K562 (cell line): ENCODE data around the gene VEGFA. TPM values are rescaled to one million over a fixed set of nuclear protein-coding genes. Genes with fewer than 3 reads are reported as not detected.

Experiments used
- ATAC-seq: fragments of 200-7000 bp; cut with Tn5 transposase; 3 replicates; pipeline ENCODE4 v1.9.1; 2020; ENCODE audit warnings: moderate library complexity
- BruUV-seq: library from RNA; stranded (reverse); fragments of 400-500 nt; replicated peaks from 2 replicates; lab custom pipeline; 2021; lab: Mats Ljungman, UMichigan
- CTCF ChIA-PET: fragments of 300-600 bp; formaldehyde crosslinking; extraction: SDS; loops from one replicate; lab custom pipeline; 2021; ENCODE audit warnings: low intra/inter-chr PET ratio; lab: Yijun Ruan, JAX
- POLR2A ChIA-PET: fragments of 300-600, 350-650 bp; sonication (Branson Sonifier 250); formaldehyde crosslinking; extraction: SDS; loops from one replicate; lab custom pipeline; 2021; ENCODE audit warnings: antibody characterized with exemption, inconsistent platforms; lab: Yijun Ruan, JAX
- DNase-seq, 4 experiments: peaks; one replicate each; pipeline versions ENCODE4 v3.0.0 to v3.0.0-alpha.2; 2011 to 2018; ENCODE audit warnings: low spot score in 3 of 4, mixed read lengths in 3 of 4; ENCODE audit errors: extremely low read depth in 1 of 4
- FAIRE-seq: peaks from 2 replicates; lab custom pipeline; 2011; peaks lifted over from hg19 to GRCh38; lab: Jason Lieb, UNC
- H2AFZ ChIP-seq: 2 replicates; pipeline ENCODE4 v1.6.0; 2011; ENCODE audit warnings: low read depth, low read length, control low read depth, inconsistent platforms
- H3K27ac ChIP-seq: fragments of 200-600 bp; 3 replicates; pipeline ENCODE4 v1.8.0; 2011; ENCODE audit warnings: low read depth, mild to moderate bottlenecking, control low read depth, inconsistent platforms, low read length, moderate library complexity, mixed read lengths; ENCODE audit errors: extremely low read depth
- H3K27me3 ChIP-seq, 2 experiments: fragments of 300-600 bp in 1 of 2; 2 replicates in 1 of 2; 3 replicates in 1 of 2; pipeline versions ENCODE4 v1.6.0 to v1.8.0; 2011; ENCODE audit warnings: inconsistent platforms in 2 of 2, low read length in 2 of 2, mild to moderate bottlenecking in 1 of 2, mixed read lengths in 1 of 2, moderate library complexity in 1 of 2; ENCODE audit not compliant: control insufficient read depth in 2 of 2, insufficient read depth in 2 of 2
- H3K36me3 ChIP-seq: fragments of 300-600 bp; 3 replicates; pipeline ENCODE4 v1.8.0; 2011; ENCODE audit warnings: mild to moderate bottlenecking, low read length, inconsistent platforms; ENCODE audit not compliant: control insufficient read depth, insufficient read depth
- H3K4me1 ChIP-seq, 2 experiments: fragments of 200-600 bp in 1 of 2; replicated peaks in 1 of 2; 2 replicates in 1 of 2; 3 replicates in 1 of 2; pipeline versions ENCODE4 v1.5.1 to v1.8.0; 2011; ENCODE audit warnings: inconsistent platforms in 2 of 2, low read length in 2 of 2, mild to moderate bottlenecking in 1 of 2, mixed read lengths in 1 of 2, moderate library complexity in 1 of 2; ENCODE audit not compliant: control insufficient read depth in 2 of 2, insufficient read depth in 2 of 2
- H3K4me2 ChIP-seq: 2 replicates; pipeline ENCODE4 v1.6.1; 2011; ENCODE audit warnings: low read length, control low read depth, inconsistent platforms, mixed read lengths; ENCODE audit not compliant: insufficient read depth
- H3K4me3 ChIP-seq: fragments of 200-600 bp; sonication (generic), shearing (Covaris generic); 2 replicates; pipeline ENCODE4 v1.5.1; 2016; ENCODE audit warnings: control low read depth, inconsistent platforms
- H3K79me2 ChIP-seq: fragments of 200-600 bp; 3 replicates; pipeline ENCODE4 v1.8.0; 2011; ENCODE audit warnings: low read length, inconsistent platforms; ENCODE audit not compliant: control insufficient read depth, insufficient read depth
- H3K9ac ChIP-seq, 2 experiments: 2 replicates each; pipeline versions ENCODE4 v1.6.0 to v1.6.1; 2011; ENCODE audit warnings: low read depth in 2 of 2, low read length in 2 of 2, control low read depth in 1 of 2, inconsistent platforms in 1 of 2, mild to moderate bottlenecking in 1 of 2, mixed read lengths in 1 of 2; ENCODE audit not compliant: insufficient read depth in 1 of 2
- H3K9me1 ChIP-seq: one replicate; pipeline ENCODE4 v1.6.0; 2011; ENCODE audit warnings: inconsistent platforms, mild to moderate bottlenecking, low read length, moderate library complexity; ENCODE audit not compliant: control insufficient read depth, insufficient read depth
- H3K9me3 ChIP-seq: replicated peaks from 2 replicates; pipeline ENCODE4 v1.5.1; 2011; ENCODE audit warnings: low read depth, low read length, inconsistent platforms; ENCODE audit not compliant: control insufficient read depth, insufficient read depth
- H4K20me1 ChIP-seq: replicated peaks from 2 replicates; pipeline ENCODE4 v1.6.1; 2011; ENCODE audit warnings: low read length, inconsistent platforms, mixed read lengths; ENCODE audit not compliant: control insufficient read depth, insufficient read depth
- BCOR ChIP-seq: fragments of 450-650 bp; IDR thresholded peaks from 2 replicates; pipeline ENCODE4 v1.6.1; 2016
- C11orf30 ChIP-seq: fragments of 450-650 bp; IDR thresholded peaks from 2 replicates; pipeline ENCODE4 v1.6.1; 2016; ENCODE audit warnings: low read depth, mild to moderate bottlenecking
- CBX2 ChIP-seq: fragments of 200-600 bp; sonication (generic); IDR thresholded peaks from one replicate; pipeline ENCODE4 v1.6.1; 2012; ENCODE audit warnings: mild to moderate bottlenecking, low read length, inconsistent platforms; ENCODE audit not compliant: insufficient read depth, poor library complexity, severe bottlenecking
- CHD4 ChIP-seq: fragments of 200-600 bp; sonication (generic); IDR thresholded peaks from 3 replicates; pipeline ENCODE4 v1.6.1; 2012; ENCODE audit warnings: low read depth, mild to moderate bottlenecking, mixed read lengths, low read length, inconsistent platforms; ENCODE audit not compliant: insufficient read depth, insufficient replicate concordance, poor library complexity, severe bottlenecking
- FIP1L1 ChIP-seq: fragments of 200-400 bp; formaldehyde crosslinking; IDR thresholded peaks from 2 replicates; pipeline ENCODE4 v1.6.1; 2018; ENCODE audit warnings: mild to moderate bottlenecking, low read depth, low read length; ENCODE audit not compliant: poor library complexity, severe bottlenecking
- MAZ ChIP-seq, 2 experiments: fragments of 450-650 bp in 1 of 2; sonication (generic) in 1 of 2; formaldehyde crosslinking; IDR thresholded peaks in 1 of 2; conservative IDR thresholded peaks in 1 of 2; 2 replicates each; pipeline versions ENCODE4 v1.4.0 to v1.5.0; 2020; ENCODE audit warnings: mild to moderate bottlenecking in 1 of 2, missing genetic modification reagents in 1 of 2
- NRF1 ChIP-seq, 2 experiments: fragments of 450-650 bp; IDR thresholded peaks in 1 of 2; conservative IDR thresholded peaks in 1 of 2; 2 replicates each; pipeline ENCODE4 v1.6.1; 2014; ENCODE audit warnings: mild to moderate bottlenecking in 2 of 2
- STAT6 ChIP-seq: sonication (generic); formaldehyde crosslinking; IDR thresholded peaks from 2 replicates; pipeline ENCODE4 v1.8.1; 2023; ENCODE audit warnings: mild to moderate bottlenecking, missing genetic modification reagents
- THRAP3 ChIP-seq: fragments of 450-650 bp; IDR thresholded peaks from 2 replicates; pipeline ENCODE4 v1.6.1; 2016; ENCODE audit warnings: mild to moderate bottlenecking, inconsistent platforms, borderline replicate concordance
- TRIM28 ChIP-seq: fragments of 450-650 bp; IDR thresholded peaks from 2 replicates; pipeline ENCODE4 v1.6.1; 2017
- ZNF398 ChIP-seq: fragments of 250-450 bp; sonication (Bioruptor Pico); IDR thresholded peaks from 2 replicates; pipeline ENCODE4 v1.8.0; 2021; ENCODE audit warnings: moderate library complexity, mild to moderate bottlenecking, inconsistent platforms
- ZNF449 ChIP-seq: fragments of 250-450 bp; sonication (Bioruptor Pico); IDR thresholded peaks from 2 replicates; pipeline ENCODE4 v1.8.0; 2022; ENCODE audit warnings: moderate library complexity, mild to moderate bottlenecking, inconsistent platforms
- WGBS: fragments of 100-300 bp; shearing (Covaris generic); methylation state at CpG from one replicate; pipeline ENCODE4 v1.1.6; 2016; ENCODE audit warnings: low coverage, mixed read lengths; ENCODE audit not compliant: insufficient coverage; ENCODE audit errors: missing lambda C conversion rate; 5-methylcytosine and 5-hydroxymethylcytosine counted together
- in situ Hi-C: fragments of 300-500 bp; cut with MboI; formaldehyde crosslinking; loops from 4 replicates; pipeline ENCODE4 v1.15.0; 2018; ENCODE audit warnings: inconsistent platforms, mixed read lengths
- intact Hi-C: fragments of 100-400 bp; cut with micrococcal nuclease; formaldehyde crosslinking; loops from 2 replicates; pipeline ENCODE4 v1.14.2; 2022
- polyA plus RNA-seq, 8 experiments: library from polyadenylated mRNA; depleted of rRNA in 4 of 8; stranded (reverse) in 5 of 8; unstranded in 3 of 8; fragments of >200 nt; fragmentation: Nextera tagmentation in 2 of 8; fragmentation: Illumina TruSeq in 1 of 8; extraction: Ambion mirVana in 2 of 8; extraction: Trizol in 1 of 8; gene quantifications; 2 replicates each; pipeline versions ENCODE4 v1.2.1 to v1.2.3, GENCODE V29; 2011 to 2014; ENCODE audit warnings: inconsistent platforms in 1 of 8, missing spikeins in 1 of 8
- total RNA-seq, 7 experiments: library from RNA; depleted of rRNA in 6 of 7; stranded (reverse); fragments of >200 nt in 6 of 7; fragmentation: Illumina TruSeq in 2 of 7; extraction: Trizol in 2 of 7; gene quantifications; 2 replicates each; pipeline versions ENCODE4 v1.2.1 to v1.2.3, GENCODE V29; 2011 to 2021; ENCODE audit warnings: low replicate concordance in 1 of 7

The VEGFA gene
- total and polyA plus RNA-seq, 9 of the 15 experiments (the other 6 are each of a cell fraction or from before 2014, with no cell fraction given), result 14.0 to 271 (median 124) TPM

- TF ChIP-seq CBX2, result no peak
These were observed 53.4 kb downstream of the VEGFA start (continued) for GRCh38 chr6:43823390-43823789.

- peaks cover 17% of the 10 kb centered on the region in 2 experiments for H3K4me1 ChIP-seq
- H3K79me2 ChIP-seq, result no peaks in the 10 kb centered on the region
- H3K9me3 ChIP-seq, result no peaks in the 10 kb centered on the region
- H3K4me3 ChIP-seq, result no peak overlapping the region
- ChIA-PET POLR2A (interaction anchor here (0.5 to 2.0 kb wide), 8 partner anchors 11 to 333 kb away, joined by 3 to 7 read pairs (median 4); no protein-coding TSS in a partner anchor), CTCF (no interaction called here)
- FAIRE-seq, result no peak
- no peak overlapping the region for H3K4me2 ChIP-seq
- peak overlapping the region; percentile 29; the same call in 1 of the 2 replicates for H2AFZ ChIP-seq
- in situ Hi-C loops, result no loop called here
- H3K27ac ChIP-seq, result no peak overlapping the region
- H3K9ac ChIP-seq, result peak overlapping the region in 1 of 2 experiments; percentile 31; a peak in 1 of 4 replicates
- 12% methylated on average over 11 of the region's 11 CpGs for WGBS
- DNase-seq, result peak in 1 of 4 experiments; percentile 43
- no peaks in the 10 kb centered on the region for H3K9me1 ChIP-seq
- no peaks in the 10 kb centered on the region for H4K20me1 ChIP-seq
- intact Hi-C loops, result no loop called here
- BruUV-seq, result no TSS peak
- peak; percentile 58 for ATAC-seq
- H3K36me3 ChIP-seq, result no peaks in the 10 kb centered on the region
- peaks cover 0 to 4% of the 10 kb centered on the region in 2 experiments; a peak in 2 of 5 replicates for H3K27me3 ChIP-seq
- 0 out of 2 replicates have a peak, but pooled peaks have one; percentile 13 for TF ChIP-seq C11orf30
- TF ChIP-seq THRAP3, result no peak
- TF ChIP-seq FIP1L1, result no peak
- no peak for TF ChIP-seq ZNF449 (CRISPR knock-in tag)
- TF ChIP-seq NRF1 (conservative IDR thresholded peaks at IDR 0.05 in 1 of 2, IDR thresholded peaks at IDR 0.05 in 1 of 2), result peak in 1 of 2 experiments; percentile 14; a peak in 1 of 4 replicates
- no peak for TF ChIP-seq CHD4
- TF ChIP-seq ZNF398 (CRISPR knock-in tag), result no peak
- TF ChIP-seq MAZ (CRISPR knock-in tag; conservative IDR thresholded peaks at IDR 0.05 in 1 of 2, IDR thresholded peaks at IDR 0.05 in 1 of 2), result 0 out of 4 replicates have a peak, but pooled peaks of 1 of the 2 experiments have one; percentile 16
- TF ChIP-seq BCOR, result no peak
- TF ChIP-seq STAT6 (CRISPR knock-in tag), result no peak
- no peak for TF ChIP-seq TRIM28
These were observed 54.1 kb downstream of the VEGFA start for GRCh38 chr6:43823879-43824702.
